Heart left ventricle (tissue), 13 donors: ENCODE results near the gene ZNF74.

ENCODE experiments used
- POLR2A ChIP-seq, 2 donors: fragments of 450-650 bp; IDR thresholded peaks; one replicate each; pipeline ENCODE4 v1.6.1; 2017; ENCODE audit warnings: antibody characterized with exemption in 2 of 2, mild to moderate bottlenecking in 2 of 2, moderate library complexity in 2 of 2
- TF ChIP-seq, protein P1 (sequence below), 12 donors: fragments of 200-600 bp; sonication (generic) in 4 of 12; IDR thresholded peaks; one replicate each; pipeline versions ENCODE4 v1.5.0 to v1.8.0; 2018 to 2022; ENCODE audit warnings: antibody characterized with exemption in 12 of 12, mild to moderate bottlenecking in 5 of 12
- donor health status: ischemic (EF 13 %, LVEDD 7.1; RV severe dilation, severe dysfunction).
- donor health status: DM: no; HTN: yes; CAD: no.
- donor health status: DM: no; HTN: no; CAD: no.
- donor health status: ischemic (EF 25% LVEDD 6.9; RV normal size, moderate dysfunction).
- donor health status: ischemic (EF 25% LVEDD 5.7; RV mildly dilated, moderate dysfunction).
- donor health status: ischemic (EF 35%, LVEDD 5.7; RV mildly dilated, moderate dysfunction).
- donor health status: nonischemic (EF 11% LVEDD 7.7; RV severe dilation, severe dysfunction).
- donor health status: DM: yes; HTN: yes; CAD: no.
- donor health status: PGD.
- donor health status: ischemic (EF 29% LVEDD 5.4; RV normal size, mild dysfunction).
- donor health status: nonischemic (EF 23%, LVEDD 6.1; RV moderate dilation, normal function).

DNA sequence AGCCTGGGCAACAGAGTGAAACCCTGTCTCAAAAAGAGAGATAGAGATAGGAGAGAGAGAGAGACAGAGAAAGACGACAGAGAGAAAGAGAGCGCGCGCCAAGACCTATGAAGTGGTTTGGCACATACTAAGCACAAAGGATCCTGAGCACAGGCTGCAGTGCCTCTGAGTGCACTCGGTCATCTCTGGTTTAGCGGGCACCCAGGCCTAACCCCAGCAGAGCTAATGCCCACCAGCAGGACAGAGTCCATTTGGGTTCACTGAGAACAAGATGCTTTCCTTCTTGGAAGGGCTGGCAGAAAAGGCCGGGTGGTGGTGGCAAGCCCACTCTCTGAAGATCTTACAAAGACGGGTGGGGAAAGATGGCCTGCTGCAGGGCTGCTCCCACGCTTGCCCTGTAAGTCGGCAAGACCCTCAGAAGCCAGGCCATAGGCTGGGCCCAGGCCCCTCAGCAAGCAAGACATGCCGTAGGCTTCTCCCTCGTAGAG, 40.4 kb downstream of the ZNF74 start:
- TF ChIP-seq, protein P1, sequence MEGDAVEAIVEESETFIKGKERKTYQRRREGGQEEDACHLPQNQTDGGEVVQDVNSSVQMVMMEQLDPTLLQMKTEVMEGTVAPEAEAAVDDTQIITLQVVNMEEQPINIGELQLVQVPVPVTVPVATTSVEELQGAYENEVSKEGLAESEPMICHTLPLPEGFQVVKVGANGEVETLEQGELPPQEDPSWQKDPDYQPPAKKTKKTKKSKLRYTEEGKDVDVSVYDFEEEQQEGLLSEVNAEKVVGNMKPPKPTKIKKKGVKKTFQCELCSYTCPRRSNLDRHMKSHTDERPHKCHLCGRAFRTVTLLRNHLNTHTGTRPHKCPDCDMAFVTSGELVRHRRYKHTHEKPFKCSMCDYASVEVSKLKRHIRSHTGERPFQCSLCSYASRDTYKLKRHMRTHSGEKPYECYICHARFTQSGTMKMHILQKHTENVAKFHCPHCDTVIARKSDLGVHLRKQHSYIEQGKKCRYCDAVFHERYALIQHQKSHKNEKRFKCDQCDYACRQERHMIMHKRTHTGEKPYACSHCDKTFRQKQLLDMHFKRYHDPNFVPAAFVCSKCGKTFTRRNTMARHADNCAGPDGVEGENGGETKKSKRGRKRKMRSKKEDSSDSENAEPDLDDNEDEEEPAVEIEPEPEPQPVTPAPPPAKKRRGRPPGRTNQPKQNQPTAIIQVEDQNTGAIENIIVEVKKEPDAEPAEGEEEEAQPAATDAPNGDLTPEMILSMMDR (IDR thresholded peaks at IDR 0.05): no peak
- TF ChIP-seq POLR2A (IDR thresholded peaks at IDR 0.05): no peak
